GM18519 (cell line): Measurements from ENCODE around the gene XXYLT1.

Source experiments
- ATAC-seq: cut with Tn5 transposase; IDR thresholded peaks from one replicate; pipeline ENCODE4 v1.9.1; 2021; ENCODE audit warnings: mild to moderate bottlenecking, moderate library complexity; ENCODE audit not compliant: unreplicated experiment, low FRiP score

The XXYLT1 gene

GRCh38 chr3:195019335-195019734, 251.6 kb downstream of the XXYLT1 start:
- ATAC-seq, result no peak
